CD14-positive monocyte (primary cell): ENCODE results near the gene GPR139. TPM values are rescaled to one million over a fixed set of nuclear protein-coding genes. Genes with fewer than 3 reads are reported as not detected.

Source experiments
- DNase-seq, 3 donors: peaks; one replicate each; pipeline ENCODE4 v3.0.0-alpha.2; 2011 to 2022
- H2AFZ ChIP-seq: 2 replicates; pipeline ENCODE4 v1.6.0; 2012; ENCODE audit warnings: mild to moderate bottlenecking, low read depth, low read length, inconsistent platforms; ENCODE audit not compliant: insufficient read depth, poor library complexity, severe bottlenecking
- H3K27ac ChIP-seq, 2 donors: 1 replicate in 1 of 2; 2 replicates in 1 of 2; pipeline ENCODE4 v1.5.1; 2012 to 2013; ENCODE audit warnings: low read length in 2 of 2, control low read depth in 1 of 2, inconsistent platforms in 1 of 2, low read depth in 1 of 2, mild to moderate bottlenecking in 1 of 2
- H3K27me3 ChIP-seq, 2 donors: one replicate each; pipeline versions ENCODE4 v1.6.0 to v1.6.1; 2011 to 2013; ENCODE audit warnings: low read length in 2 of 2; ENCODE audit not compliant: control insufficient read depth in 2 of 2, insufficient read depth in 2 of 2
- H3K36me3 ChIP-seq, 2 donors: replicated peaks in 1 of 2; 1 replicate in 1 of 2; 2 replicates in 1 of 2; pipeline versions ENCODE4 v1.5.1 to v1.6.1; 2012 to 2013; ENCODE audit warnings: low read length in 2 of 2, control low read depth in 1 of 2, inconsistent platforms in 1 of 2, mild to moderate bottlenecking in 1 of 2; ENCODE audit not compliant: insufficient read depth in 2 of 2, control insufficient read depth in 1 of 2
- H3K4me1 ChIP-seq, 2 donors: 1 replicate in 1 of 2; 2 replicates in 1 of 2; pipeline versions ENCODE4 v1.5.1 to v1.6.1; 2012 to 2013; ENCODE audit warnings: low read length in 2 of 2, control low read depth in 1 of 2, inconsistent platforms in 1 of 2, mild to moderate bottlenecking in 1 of 2, moderate library complexity in 1 of 2; ENCODE audit not compliant: insufficient read depth in 2 of 2, control insufficient read depth in 1 of 2
- H3K4me2 ChIP-seq: replicated peaks from 2 replicates; pipeline ENCODE3; 2012; ENCODE audit warnings: low read length, moderate library complexity, mild to moderate bottlenecking; ENCODE audit not compliant: poor library complexity, severe bottlenecking; ENCODE audit errors: extremely low read depth
- H3K4me3 ChIP-seq, 3 experiments: fragments of 200-600 bp in 1 of 3; sonication (generic) in 1 of 3; replicated peaks in 1 of 3; 1 replicate in 2 of 3; 2 replicates in 1 of 3; pipeline ENCODE4 v1.5.1; 2011 to 2013; ENCODE audit warnings: low read length in 3 of 3, mild to moderate bottlenecking in 3 of 3, control low read depth in 2 of 3, low read depth in 2 of 3, inconsistent platforms in 1 of 3, moderate library complexity in 1 of 3
- H3K79me2 ChIP-seq: 2 replicates; pipeline ENCODE4 v1.6.0; 2012; ENCODE audit warnings: mild to moderate bottlenecking, control low read depth, inconsistent platforms, low read length, moderate library complexity; ENCODE audit not compliant: insufficient read depth
- H3K9ac ChIP-seq: 2 replicates; pipeline ENCODE4 v1.6.0; 2017; ENCODE audit warnings: low read length, mild to moderate bottlenecking; ENCODE audit not compliant: insufficient read depth, poor library complexity, severe bottlenecking
- H3K9me3 ChIP-seq, 2 donors: replicated peaks in 1 of 2; 1 replicate in 1 of 2; 2 replicates in 1 of 2; pipeline versions ENCODE4 v1.5.1 to v1.6.1; 2012 to 2013; ENCODE audit warnings: low read length in 2 of 2, control low read depth in 1 of 2; ENCODE audit not compliant: control insufficient read depth in 1 of 2, insufficient read depth in 1 of 2
- H4K20me1 ChIP-seq: 2 replicates; pipeline ENCODE4 v1.6.0; 2012; ENCODE audit warnings: mild to moderate bottlenecking, low read length, control low read depth, moderate library complexity; ENCODE audit not compliant: insufficient read depth
- H3K27ac Mint-ChIP-seq, 7 donors: one replicate each; pipeline ENCODE4 v1.8.0; 2020; ENCODE audit warnings: mild to moderate bottlenecking in 7 of 7, mixed read lengths in 7 of 7, moderate library complexity in 6 of 7, inconsistent platforms in 2 of 7
- H3K27me3 Mint-ChIP-seq, 3 donors: one replicate each; pipeline ENCODE4 v1.8.0; 2021 to 2022; ENCODE audit warnings: low read depth in 3 of 3, mild to moderate bottlenecking in 3 of 3, mixed read lengths in 3 of 3, moderate library complexity in 3 of 3, inconsistent platforms in 1 of 3
- H3K36me3 Mint-ChIP-seq, 2 donors: one replicate each; pipeline ENCODE4 v1.8.0; 2020; ENCODE audit warnings: mixed read lengths in 2 of 2, inconsistent platforms in 1 of 2, mild to moderate bottlenecking in 1 of 2
- H3K4me1 Mint-ChIP-seq: one replicate; pipeline ENCODE4 v1.8.0; 2020; ENCODE audit warnings: mild to moderate bottlenecking, mixed read lengths
- H3K4me3 Mint-ChIP-seq, 2 donors: one replicate each; pipeline ENCODE4 v1.8.0; 2020; ENCODE audit warnings: mild to moderate bottlenecking in 2 of 2, mixed read lengths in 2 of 2, moderate library complexity in 1 of 2
- H3K9me3 Mint-ChIP-seq, 7 donors: one replicate each; pipeline ENCODE4 v1.8.0; 2020 to 2022; ENCODE audit warnings: mixed read lengths in 7 of 7, mild to moderate bottlenecking in 6 of 7, moderate library complexity in 6 of 7, inconsistent platforms in 2 of 7
- whole genome bisulfite sequencing: methylation state at CpG from one replicate; pipeline ENCODE4 v1.1.5; 2013; ENCODE audit warnings: missing lambda C conversion rate; ENCODE audit not compliant: insufficient coverage; 5-methylcytosine and 5-hydroxymethylcytosine counted together
- intact Hi-C, 2 donors: fragments of 100-400 bp; cut with micrococcal nuclease; formaldehyde crosslinking; loops; one replicate each; pipeline versions ENCODE4 v1.15.0 to v1.15.1; 2023
- polyA plus RNA-seq, 3 donors: library from polyadenylated mRNA; depleted of rRNA in 1 of 3; unstranded in 2 of 3; stranded (reverse) in 1 of 3; fragments of 300-500 nt in 2 of 3; fragments of >200 nt in 1 of 3; fragmentation: Illumina TruSeq in 2 of 3; gene quantifications; 1 replicate in 2 of 3; 2 replicates in 1 of 3; pipeline ENCODE4 v1.2.3, GENCODE V29; 2012 to 2021
- TF ChIP-seq, protein P1 (sequence below): fragments of 200-600 bp; IDR thresholded peaks from one replicate; pipeline ENCODE4 v1.8.0; 2022; ENCODE audit warnings: antibody characterized with exemption, mild to moderate bottlenecking

Gene GPR139
- polyA plus RNA-seq, 3 donors: not detected

DNA sequence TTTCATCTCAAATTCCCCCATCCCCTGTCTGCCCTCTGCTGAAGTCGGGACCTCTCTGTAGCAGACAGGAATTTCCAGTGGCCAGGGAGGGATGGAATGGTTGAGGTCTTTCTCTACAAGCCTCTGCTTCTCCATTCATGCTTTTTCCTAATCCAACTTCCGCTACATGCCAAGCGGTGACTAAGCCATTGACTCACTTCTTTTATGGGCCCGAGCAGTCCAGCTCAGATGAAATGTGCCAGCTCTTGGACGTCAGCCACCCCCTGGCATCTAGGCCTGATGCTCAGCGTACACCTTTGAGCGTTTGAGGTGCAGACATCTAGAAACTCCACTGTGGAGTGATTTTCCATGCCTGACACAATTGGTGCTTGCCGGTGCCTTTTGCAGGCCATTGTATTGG, 40.7 kb upstream of the GPR139 start:
- Mint-ChIP-seq H3K4me3 (no peak overlapping the region), H3K9me3 (peaks cover 0 to 3% (median 0%) of the 10 kb centered on the region in 7 donors), H3K4me1 (no peaks in the 10 kb centered on the region), H3K36me3 (no peaks in the 10 kb centered on the region), H3K27me3 (peaks cover 0 to 3% (median 1%) of the 10 kb centered on the region in 3 donors), H3K27ac (no peak overlapping the region)
- no peaks in the 10 kb centered on the region for H3K36me3 ChIP-seq
- intact Hi-C loops: no loop called here
- no peaks in the 10 kb centered on the region for H3K79me2 ChIP-seq
- TF ChIP-seq, protein P1, sequence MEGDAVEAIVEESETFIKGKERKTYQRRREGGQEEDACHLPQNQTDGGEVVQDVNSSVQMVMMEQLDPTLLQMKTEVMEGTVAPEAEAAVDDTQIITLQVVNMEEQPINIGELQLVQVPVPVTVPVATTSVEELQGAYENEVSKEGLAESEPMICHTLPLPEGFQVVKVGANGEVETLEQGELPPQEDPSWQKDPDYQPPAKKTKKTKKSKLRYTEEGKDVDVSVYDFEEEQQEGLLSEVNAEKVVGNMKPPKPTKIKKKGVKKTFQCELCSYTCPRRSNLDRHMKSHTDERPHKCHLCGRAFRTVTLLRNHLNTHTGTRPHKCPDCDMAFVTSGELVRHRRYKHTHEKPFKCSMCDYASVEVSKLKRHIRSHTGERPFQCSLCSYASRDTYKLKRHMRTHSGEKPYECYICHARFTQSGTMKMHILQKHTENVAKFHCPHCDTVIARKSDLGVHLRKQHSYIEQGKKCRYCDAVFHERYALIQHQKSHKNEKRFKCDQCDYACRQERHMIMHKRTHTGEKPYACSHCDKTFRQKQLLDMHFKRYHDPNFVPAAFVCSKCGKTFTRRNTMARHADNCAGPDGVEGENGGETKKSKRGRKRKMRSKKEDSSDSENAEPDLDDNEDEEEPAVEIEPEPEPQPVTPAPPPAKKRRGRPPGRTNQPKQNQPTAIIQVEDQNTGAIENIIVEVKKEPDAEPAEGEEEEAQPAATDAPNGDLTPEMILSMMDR: no peak
- H3K4me2 ChIP-seq: no peak overlapping the region
- H3K27me3 ChIP-seq: no peaks in the 10 kb centered on the region
- H4K20me1 ChIP-seq: no peaks in the 10 kb centered on the region
- no peaks in the 10 kb centered on the region for H3K9me3 ChIP-seq
- no peak overlapping the region for H2AFZ ChIP-seq
- no peak overlapping the region for H3K27ac ChIP-seq
- no peaks in the 10 kb centered on the region for H3K4me1 ChIP-seq
- DNase-seq: no peak
- H3K9ac ChIP-seq: no peak overlapping the region
- WGBS: 89% methylated on average over 6 of the region's 8 CpGs
- H3K4me3 ChIP-seq: no peak overlapping the region

DNA sequence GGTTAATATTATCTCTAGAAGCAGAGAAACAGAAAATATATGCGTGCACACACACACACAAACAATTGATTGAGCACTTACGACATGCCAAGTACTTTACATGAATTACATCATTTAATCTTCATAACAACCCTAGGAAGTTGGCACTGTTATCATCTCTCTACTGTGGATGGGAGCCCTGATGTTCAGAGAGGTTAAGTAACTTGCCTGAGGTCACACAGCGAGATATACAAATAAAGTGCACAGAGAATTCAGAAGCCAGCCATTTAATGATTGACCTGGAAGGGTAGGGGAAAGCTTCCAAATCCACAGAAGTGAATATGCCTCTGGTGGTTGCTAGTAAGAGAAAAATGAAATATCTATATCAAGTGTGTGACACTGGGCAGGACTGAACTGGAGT, 37.5 kb upstream of the GPR139 start:
- H3K36me3 Mint-ChIP-seq: no peaks in the 10 kb centered on the region
- WGBS: 100% methylated on average over 1 of the region's 3 CpGs
- no peak overlapping the region for H3K4me3 ChIP-seq
- no peak overlapping the region for H2AFZ ChIP-seq
- no peaks in the 10 kb centered on the region for H3K4me1 ChIP-seq
- TF ChIP-seq, protein P1: no peak
- intact Hi-C loops: no loop called here
- H3K79me2 ChIP-seq: no peaks in the 10 kb centered on the region
- H3K36me3 ChIP-seq: no peaks in the 10 kb centered on the region
- H3K9me3 ChIP-seq: no peaks in the 10 kb centered on the region
- H3K9ac ChIP-seq: no peak overlapping the region
- H3K4me2 ChIP-seq: no peak overlapping the region
- peaks cover 0 to 2% (median 0%) of the 10 kb centered on the region in 3 donors for H3K27me3 Mint-ChIP-seq
- H4K20me1 ChIP-seq: no peaks in the 10 kb centered on the region
- no peaks in the 10 kb centered on the region for H3K4me1 Mint-ChIP-seq
- no peaks in the 10 kb centered on the region for H3K27me3 ChIP-seq
- no peak for DNase-seq
- no peak overlapping the region for H3K27ac ChIP-seq
- peaks cover 0 to 2% (median 0%) of the 10 kb centered on the region in 7 donors for H3K9me3 Mint-ChIP-seq
- H3K27ac Mint-ChIP-seq: no peak overlapping the region
- H3K4me3 Mint-ChIP-seq: no peak overlapping the region
